ENCODE results near the gene ANO10.
"Not testable (repeated sequence)": the region's sequence is repeated elsewhere in the genome, so short reads cannot be mapped to it uniquely, and the experiment has no call there.

Gene ANO10

GRCh38 chr3:43372007-43372740 lies 249.6 kb downstream of the ANO10 start:
- no peak for DNase-seq (ENCODE audit: low read depth)

GRCh38 chr3:43371494-43371893 lies 250.3 kb downstream of the ANO10 start:
- no peak for DNase-seq (ENCODE audit: low read depth)

DNA sequence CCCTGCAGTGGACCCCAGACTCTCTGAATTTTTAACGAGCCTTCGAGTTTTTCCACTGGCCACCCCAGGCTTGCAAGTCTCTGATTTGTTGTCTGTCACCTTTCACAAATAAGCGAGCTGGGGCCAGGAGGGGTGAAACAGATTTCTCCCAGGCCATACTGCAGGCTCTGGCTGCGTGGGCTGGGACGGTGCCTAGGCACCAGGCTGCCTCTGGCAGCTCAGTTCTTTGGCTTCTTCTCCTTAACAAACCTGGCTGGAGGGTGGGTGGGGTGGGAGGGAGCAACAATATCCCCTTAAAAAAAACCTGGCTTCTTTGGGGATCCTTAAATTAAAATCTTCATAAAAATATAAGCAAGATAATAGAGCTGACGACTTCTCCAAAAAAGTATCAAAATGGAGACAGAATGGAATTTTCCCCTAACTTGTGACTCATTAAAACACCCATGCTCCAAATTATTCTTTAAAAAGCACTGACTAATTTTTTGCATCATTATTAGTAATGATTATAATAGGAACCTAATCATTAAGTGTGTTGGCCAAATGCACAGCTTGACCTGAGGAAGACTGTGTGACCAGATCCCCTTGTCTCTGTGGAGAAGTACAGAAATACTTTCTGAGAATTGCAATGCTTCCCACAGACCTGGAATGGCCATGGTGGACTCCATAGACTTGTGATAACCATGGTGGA lies 251.4 kb downstream of the ANO10 start:
- DNase-seq (ENCODE audit: low read depth), result no peak

GRCh38 chr3:43369404-43370292 lies 252.2 kb downstream of the ANO10 start:
- DNase-seq (ENCODE audit: low read depth), result no peak

DNA sequence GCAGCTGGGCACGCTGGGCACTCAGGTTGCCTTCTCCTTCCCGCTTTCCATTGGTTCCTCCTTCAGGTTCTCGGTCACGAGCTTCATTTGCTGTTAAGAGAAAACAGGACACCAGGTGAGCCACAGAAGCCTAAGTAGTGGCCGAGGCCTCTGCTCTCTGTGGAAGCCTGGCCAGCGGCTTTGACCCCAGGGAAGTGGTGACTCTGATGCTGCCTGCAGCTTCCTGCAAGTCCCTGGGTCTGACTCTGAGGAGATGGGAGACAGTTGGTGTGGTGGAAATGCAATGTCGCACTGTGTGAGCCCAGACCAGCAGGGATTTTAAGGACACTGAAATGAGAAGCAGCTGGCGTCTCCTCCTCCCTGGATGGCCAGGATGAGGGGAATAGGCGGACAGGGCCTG lies 254.9 kb downstream of the ANO10 start:
- no peak for DNase-seq (ENCODE audit: low read depth)

GRCh38 chr3:43366481-43366880 lies 255.3 kb downstream of the ANO10 start:
- no peak for DNase-seq (ENCODE audit: low read depth)

GRCh38 chr3:43365601-43366305 lies 256.1 kb downstream of the ANO10 start:
- no peak for DNase-seq (ENCODE audit: low read depth)

- no peak for DNase-seq (ENCODE audit: low read depth)
These were observed 256.9 kb downstream of the ANO10 start for GRCh38 chr3:43364926-43365325.

DNA sequence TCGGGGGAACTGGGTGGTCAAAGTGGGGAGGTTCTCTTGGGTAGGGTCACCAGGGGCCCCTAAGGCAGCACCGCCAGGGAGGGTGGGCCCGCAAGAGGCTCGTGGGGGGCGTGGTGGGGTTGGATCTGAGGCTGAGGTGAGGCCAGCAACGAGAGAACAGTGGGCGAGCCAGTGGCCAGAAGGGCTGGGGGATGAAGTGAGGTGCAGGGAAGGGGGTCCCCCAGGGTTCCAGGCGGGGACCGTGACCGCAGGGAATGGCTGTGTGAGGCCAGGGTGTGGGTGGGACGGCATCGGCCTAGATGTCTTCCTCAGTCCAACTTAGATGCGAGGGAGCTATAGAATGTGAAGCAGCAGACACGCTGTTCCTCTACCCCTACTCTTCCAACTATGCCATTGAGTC lies 257.3 kb downstream of the ANO10 start:
- no peak for DNase-seq (ENCODE audit: low read depth)

DNA sequence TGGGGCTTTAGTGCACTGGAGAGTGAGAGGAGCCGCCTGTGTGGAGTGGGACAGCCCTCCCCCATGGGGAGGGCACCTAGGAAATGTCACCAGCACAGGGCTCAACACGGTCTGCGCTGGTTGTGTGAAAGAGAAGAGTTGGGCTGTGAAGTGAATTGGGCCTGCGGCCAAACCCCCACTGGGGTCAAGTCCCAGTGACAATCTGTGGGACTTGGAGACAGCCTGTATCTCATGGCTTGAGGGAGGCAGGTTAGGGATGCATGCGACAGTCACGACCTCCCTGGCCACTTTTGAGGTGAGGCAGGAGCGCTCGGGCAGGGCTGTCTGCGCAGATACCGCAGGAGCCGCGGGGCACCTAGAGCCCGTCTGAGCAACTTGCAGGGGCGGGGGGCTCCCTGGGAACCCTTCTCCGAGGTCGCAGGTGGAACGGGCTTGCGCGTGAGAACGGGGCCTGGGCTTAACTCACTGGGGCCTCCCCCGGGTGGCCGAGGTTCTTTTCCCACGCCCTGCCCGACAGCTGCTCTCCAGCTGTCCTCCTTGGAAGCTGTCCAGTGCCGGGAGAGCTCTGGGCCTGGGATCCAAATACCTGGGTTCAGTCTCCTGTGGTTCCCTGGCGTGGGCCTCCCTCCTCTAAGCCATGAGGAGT lies 258.1 kb downstream of the ANO10 start:
- no peak for DNase-seq (ENCODE audit: low read depth)

DNA sequence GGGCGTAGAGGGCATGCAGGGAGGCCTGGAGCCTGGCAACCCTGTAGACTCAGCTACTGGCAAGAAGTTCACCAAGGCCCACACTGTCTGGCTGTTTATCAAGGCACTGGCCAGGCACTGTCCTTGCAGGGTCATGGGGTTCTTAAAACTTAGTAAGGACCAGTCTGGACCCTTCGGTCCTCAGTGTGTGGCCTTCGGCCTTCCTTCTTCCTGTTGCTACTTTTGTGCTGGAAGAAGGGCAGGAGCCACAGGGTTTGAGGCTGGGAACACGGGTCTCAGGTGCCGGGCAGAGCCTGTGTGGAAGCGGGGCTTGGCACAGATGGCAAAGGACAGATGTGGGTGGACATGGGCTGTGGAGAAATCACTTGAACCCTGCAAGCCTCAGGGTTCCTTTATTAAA lies 258.9 kb downstream of the ANO10 start:
- no peak for DNase-seq (ENCODE audit: low read depth)

- DNase-seq (ENCODE audit: low read depth), result no peak
These were observed 259.6 kb downstream of the ANO10 start for GRCh38 chr3:43362183-43362582.

DNA sequence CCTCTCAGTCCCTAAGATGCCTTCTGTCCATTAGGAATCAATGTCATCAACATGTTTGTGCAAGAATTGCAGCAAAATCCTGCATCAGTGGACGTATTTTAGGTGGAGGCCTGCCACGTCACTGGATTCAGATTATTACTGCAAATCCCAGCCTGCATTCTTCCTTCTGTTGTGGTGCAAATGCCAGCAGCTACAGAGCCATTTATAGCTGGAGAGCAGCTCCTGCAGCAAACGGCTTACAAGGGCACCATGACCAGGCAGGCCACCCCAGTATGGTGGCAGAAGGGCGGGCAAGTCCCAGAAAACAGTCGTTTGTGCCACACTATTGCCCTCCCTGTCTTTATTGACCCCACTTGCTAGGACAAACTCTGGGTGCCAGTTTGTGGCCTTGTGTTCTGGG lies 260.7 kb downstream of the ANO10 start:
- no peak for DNase-seq (ENCODE audit: low read depth)

DNA sequence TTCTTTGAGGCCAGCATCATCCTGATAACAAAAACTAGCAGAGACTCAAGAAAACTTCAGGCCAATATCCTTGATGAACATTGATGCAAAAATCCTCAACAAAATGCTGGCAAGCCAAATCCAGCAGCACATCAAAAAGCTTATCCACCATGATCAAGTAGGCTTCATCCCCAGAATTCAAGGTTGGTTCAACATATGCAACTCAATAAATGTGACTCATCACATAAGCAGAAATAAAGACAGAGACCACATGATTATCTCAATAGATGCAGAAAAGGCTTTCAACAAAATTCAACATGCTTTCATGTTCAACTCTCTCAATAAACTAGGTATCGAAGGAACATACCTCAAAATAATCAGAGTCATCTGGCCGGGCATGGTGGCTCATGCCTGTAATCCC lies 265.8 kb downstream of the ANO10 start:
- not testable (repeated sequence) for DNase-seq (ENCODE audit: low read depth)

GRCh38 chr3:43353923-43354670 lies 267.7 kb downstream of the ANO10 start:
- DNase-seq (ENCODE audit: low read depth), result no peak

DNA sequence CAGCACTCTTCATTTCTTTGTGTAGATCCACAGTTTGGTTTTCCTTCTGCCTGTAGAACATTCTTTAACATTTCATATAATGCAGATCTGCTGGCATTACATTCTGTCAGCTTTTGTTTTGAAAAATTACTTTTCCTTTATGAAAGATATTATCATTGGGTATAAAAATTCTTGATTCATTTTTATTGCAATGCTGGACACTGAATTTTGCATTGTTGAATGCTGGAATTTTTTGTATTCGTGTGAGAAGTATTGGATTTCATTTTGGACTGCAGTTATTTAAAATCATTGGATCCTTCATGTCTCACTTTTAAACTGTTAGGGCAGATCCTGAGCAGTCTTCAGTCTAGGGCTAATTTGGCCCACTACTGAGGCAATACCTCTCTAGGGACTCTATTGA lies 268.4 kb downstream of the ANO10 start:
- DNase-seq (ENCODE audit: low read depth), result no peak

GRCh38 chr3:43349716-43350115 lies 272.1 kb downstream of the ANO10 start:
- DNase-seq (ENCODE audit: low read depth), result no peak

DNA sequence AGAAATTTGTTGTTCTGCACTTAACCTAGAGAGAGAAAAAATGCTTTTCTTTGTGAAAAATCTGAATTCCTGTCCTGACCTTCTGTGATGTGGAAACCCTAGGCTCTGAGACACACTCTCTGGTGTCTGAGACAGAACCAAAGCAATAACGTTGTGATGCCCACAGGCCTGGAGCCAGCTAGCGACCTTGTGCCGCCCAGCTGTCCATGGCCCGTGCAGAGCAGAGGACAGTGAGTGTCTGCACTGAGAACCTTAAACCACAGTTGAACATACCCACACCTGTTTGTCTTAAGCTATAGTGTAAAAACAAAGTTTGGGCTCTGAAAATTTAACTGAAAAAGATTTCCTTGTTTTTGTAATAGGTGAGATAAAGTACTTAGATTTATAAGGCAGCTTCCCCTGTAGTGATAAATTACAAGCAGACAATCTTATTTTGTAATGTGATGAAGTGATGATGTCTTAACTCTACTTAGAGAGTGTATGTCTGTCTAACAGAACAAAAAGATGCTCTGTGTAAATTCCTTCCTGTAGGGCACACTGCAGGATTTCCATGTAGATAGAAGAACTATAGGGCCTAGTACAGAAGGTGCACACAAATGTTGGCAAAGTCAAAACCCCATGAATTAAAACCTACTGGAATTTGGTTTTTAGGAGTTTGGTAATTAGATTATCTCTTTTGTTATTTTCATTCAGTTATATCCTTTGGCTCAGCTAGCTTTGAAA lies 272.8 kb downstream of the ANO10 start:
- no peak for DNase-seq (ENCODE audit: low read depth)

- no peak for DNase-seq (ENCODE audit: low read depth)
These were observed 273.5 kb downstream of the ANO10 start for GRCh38 chr3:43348350-43348749.

DNA sequence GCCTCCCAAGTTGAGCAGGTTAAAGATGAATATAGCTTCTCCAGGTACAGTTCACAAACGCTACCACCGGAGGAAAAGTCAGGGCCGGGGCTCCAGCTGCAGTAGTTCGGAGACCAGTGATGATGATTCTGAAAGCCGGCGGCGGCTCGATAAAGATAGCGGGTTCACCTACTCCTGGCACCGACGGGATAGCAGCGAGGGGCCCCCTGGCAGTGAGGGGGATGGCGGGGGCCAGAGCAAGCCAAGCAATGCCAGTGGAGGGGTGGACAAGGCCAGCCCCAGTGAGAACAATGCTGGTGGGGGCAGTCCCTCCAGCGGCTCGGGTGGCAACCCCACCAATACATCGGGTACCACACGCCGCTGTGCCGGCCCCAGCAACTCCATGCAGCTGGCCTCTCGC lies 274.0 kb downstream of the ANO10 start:
- no peak for DNase-seq (ENCODE audit: low read depth)
